Measurements from ENCODE around the gene ENTR1. TPM values are rescaled to one million over a fixed set of nuclear protein-coding genes. Genes with fewer than 3 reads are reported as not detected.
A peak's percentile ranks its signal among the peaks of the same experiment; 100 is the strongest.

The ENTR1 gene
- total RNA-seq, 1 donor from 2014 or later: 34.9 TPM

DNA sequence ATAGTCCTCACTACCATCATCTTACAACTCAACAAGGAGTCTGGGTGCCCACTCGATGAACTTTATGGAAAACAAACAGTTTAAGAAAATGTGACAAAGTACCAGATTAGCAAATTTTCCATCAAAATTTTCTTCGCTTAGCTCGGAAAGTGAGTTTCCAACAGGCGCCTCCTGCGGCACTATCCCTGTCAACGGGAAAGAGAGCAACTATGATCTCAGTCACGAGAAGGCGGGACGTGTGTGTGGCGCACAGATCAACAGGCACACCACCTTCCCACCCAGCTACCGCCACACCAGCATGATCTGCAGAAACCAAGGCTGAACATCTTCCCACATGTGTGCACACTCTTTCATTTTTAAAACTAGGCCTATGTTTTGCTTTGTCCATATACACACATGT lies 42.9 kb upstream of the ENTR1 start:
- peaks cover 30% of the 10 kb centered on the region for H3K36me3 Mint-ChIP-seq
- Histone ChIP-seq H3K4me2 (no peak overlapping the region), H3K9ac (no peak overlapping the region), H4K20me1 (ENCODE audit: low read depth) (peaks cover 10% of the 10 kb centered on the region), H3K27me3 (no peaks in the 10 kb centered on the region), H3K36me3 (no peaks in the 10 kb centered on the region), H3K4me1 (no peaks in the 10 kb centered on the region), H3K4me3 (no peak overlapping the region), H3K9me3 (ENCODE audit: low read depth) (no peaks in the 10 kb centered on the region), H2AFZ (replicated peaks) (no peak overlapping the region), H3K79me2 (ENCODE audit: low read depth) (no peaks in the 10 kb centered on the region), H3F3A (ENCODE audit: low read depth) (no peaks in the 10 kb centered on the region), H3K27ac (no peak overlapping the region)
- peak overlapping the region; percentile 70 for H3K27ac Mint-ChIP-seq
- no peak for DNase-seq (ENCODE audit: low spot score)
- TF ChIP-seq EZH2phosphoT487 (IDR thresholded peaks at IDR 0.05): no peak
- TF ChIP-seq, protein P1, sequence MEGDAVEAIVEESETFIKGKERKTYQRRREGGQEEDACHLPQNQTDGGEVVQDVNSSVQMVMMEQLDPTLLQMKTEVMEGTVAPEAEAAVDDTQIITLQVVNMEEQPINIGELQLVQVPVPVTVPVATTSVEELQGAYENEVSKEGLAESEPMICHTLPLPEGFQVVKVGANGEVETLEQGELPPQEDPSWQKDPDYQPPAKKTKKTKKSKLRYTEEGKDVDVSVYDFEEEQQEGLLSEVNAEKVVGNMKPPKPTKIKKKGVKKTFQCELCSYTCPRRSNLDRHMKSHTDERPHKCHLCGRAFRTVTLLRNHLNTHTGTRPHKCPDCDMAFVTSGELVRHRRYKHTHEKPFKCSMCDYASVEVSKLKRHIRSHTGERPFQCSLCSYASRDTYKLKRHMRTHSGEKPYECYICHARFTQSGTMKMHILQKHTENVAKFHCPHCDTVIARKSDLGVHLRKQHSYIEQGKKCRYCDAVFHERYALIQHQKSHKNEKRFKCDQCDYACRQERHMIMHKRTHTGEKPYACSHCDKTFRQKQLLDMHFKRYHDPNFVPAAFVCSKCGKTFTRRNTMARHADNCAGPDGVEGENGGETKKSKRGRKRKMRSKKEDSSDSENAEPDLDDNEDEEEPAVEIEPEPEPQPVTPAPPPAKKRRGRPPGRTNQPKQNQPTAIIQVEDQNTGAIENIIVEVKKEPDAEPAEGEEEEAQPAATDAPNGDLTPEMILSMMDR (IDR thresholded peaks at IDR 0.05): no peak
- TF ChIP-seq EZH2 (IDR thresholded peaks at IDR 0.05): no peak
- H3K9me3 Mint-ChIP-seq: no peaks in the 10 kb centered on the region
- no peaks in the 10 kb centered on the region for H3K4me1 Mint-ChIP-seq
- peaks cover 7% of the 10 kb centered on the region for H3K27me3 Mint-ChIP-seq (ENCODE audit: insufficient read depth, low read depth)
- no peak overlapping the region for H3K4me3 Mint-ChIP-seq

DNA sequence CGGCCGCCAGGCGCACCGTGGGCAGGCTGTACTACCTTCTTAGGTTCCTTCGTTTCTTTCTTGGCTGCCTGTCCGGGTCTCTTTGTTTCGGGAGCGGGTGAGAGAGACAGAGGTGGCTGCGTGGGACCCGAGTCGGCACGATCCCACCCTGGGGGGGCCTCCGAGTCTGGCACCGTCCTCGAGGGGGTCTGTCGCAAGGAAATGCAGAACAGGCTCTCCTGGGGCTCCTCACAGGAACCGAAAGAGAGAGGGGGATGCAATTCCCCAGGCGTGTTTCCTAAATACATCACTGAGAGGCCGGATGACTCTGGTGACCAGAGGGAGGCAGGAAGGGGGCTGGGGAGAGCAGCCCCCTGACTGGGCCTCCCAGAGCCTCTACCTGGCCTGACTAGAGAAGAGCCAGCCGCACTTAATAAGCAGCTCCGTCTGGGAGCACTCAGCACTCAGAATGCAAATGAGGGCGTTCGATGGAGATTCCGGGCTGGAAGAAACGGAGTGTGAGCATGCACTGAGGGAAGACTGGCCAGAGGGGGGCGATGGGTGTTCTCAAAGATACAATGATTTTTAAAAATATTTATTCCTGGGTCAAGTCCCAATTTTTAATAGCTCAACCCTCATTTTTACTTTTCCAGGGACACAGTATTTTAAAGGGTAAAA lies 40.9 kb upstream of the ENTR1 start:
- DNase-seq (ENCODE audit: low spot score): no peak
- Histone ChIP-seq H3K9me3 (ENCODE audit: low read depth) (no peaks in the 10 kb centered on the region), H3F3A (ENCODE audit: low read depth) (no peaks in the 10 kb centered on the region), H3K4me1 (no peaks in the 10 kb centered on the region), H3K36me3 (no peaks in the 10 kb centered on the region), H3K27me3 (no peaks in the 10 kb centered on the region), H3K4me2 (no peak overlapping the region), H3K79me2 (ENCODE audit: low read depth) (no peaks in the 10 kb centered on the region), H3K4me3 (no peak overlapping the region), H2AFZ (replicated peaks) (no peak overlapping the region), H3K9ac (no peak overlapping the region), H4K20me1 (ENCODE audit: low read depth) (peaks cover 8% of the 10 kb centered on the region), H3K27ac (no peak overlapping the region)
- no peaks in the 10 kb centered on the region for H3K9me3 Mint-ChIP-seq
- H3K27ac Mint-ChIP-seq: no peak overlapping the region
- H3K4me1 Mint-ChIP-seq: no peaks in the 10 kb centered on the region
- H3K36me3 Mint-ChIP-seq: peaks cover 41% of the 10 kb centered on the region
- TF ChIP-seq EZH2 (IDR thresholded peaks at IDR 0.05): no peak
- TF ChIP-seq, protein P1 (IDR thresholded peaks at IDR 0.05): no peak
- no peak for TF ChIP-seq EZH2phosphoT487 (IDR thresholded peaks at IDR 0.05)
- peaks cover 4% of the 10 kb centered on the region for H3K27me3 Mint-ChIP-seq (ENCODE audit: insufficient read depth, low read depth)
- no peak overlapping the region for H3K4me3 Mint-ChIP-seq

DNA sequence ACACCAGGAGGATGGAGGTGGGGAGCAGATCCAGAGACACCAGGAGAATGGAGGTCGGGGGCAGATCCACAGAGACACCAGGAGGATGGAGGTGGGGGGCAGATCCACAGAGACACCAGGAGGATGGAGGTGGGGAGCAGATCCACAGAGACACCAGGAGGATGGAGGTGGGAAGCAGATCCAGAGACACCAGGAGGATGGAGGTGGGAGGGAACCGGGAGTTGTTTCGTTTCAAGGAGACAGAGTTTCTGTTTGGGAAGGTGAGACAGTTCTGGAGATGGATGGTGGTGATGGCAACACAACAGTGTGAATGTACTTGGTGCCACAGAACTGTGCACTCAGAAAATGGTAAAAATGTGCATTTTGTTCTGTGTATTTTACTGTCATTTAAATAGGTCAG lies 38.2 kb upstream of the ENTR1 start:
- no peaks in the 10 kb centered on the region for H3K4me1 ChIP-seq
- H3K4me3 ChIP-seq: no peak overlapping the region
- H3K36me3 ChIP-seq: no peaks in the 10 kb centered on the region
- H3K9me3 ChIP-seq (ENCODE audit: low read depth): no peaks in the 10 kb centered on the region
- H3K9ac ChIP-seq: no peak overlapping the region
- Mint-ChIP-seq H3K4me1 (no peaks in the 10 kb centered on the region), H3K9me3 (no peaks in the 10 kb centered on the region), H3K27me3 (ENCODE audit: insufficient read depth, low read depth) (no peaks in the 10 kb centered on the region), H3K27ac (no peak overlapping the region), H3K4me3 (no peak overlapping the region), H3K36me3 (peaks cover 33% of the 10 kb centered on the region)
- no peak for TF ChIP-seq EZH2 (IDR thresholded peaks at IDR 0.05)
- TF ChIP-seq, protein P1 (IDR thresholded peaks at IDR 0.05): no peak
- no peak for TF ChIP-seq EZH2phosphoT487 (IDR thresholded peaks at IDR 0.05)
- DNase-seq (ENCODE audit: low spot score): no peak
- no peaks in the 10 kb centered on the region for H3K79me2 ChIP-seq (ENCODE audit: low read depth)
- no peak overlapping the region for H3K4me2 ChIP-seq
- peaks cover 8% of the 10 kb centered on the region for H4K20me1 ChIP-seq (ENCODE audit: low read depth)
- H3K27me3 ChIP-seq: no peaks in the 10 kb centered on the region
- no peaks in the 10 kb centered on the region for H3F3A ChIP-seq (ENCODE audit: low read depth)
- no peak overlapping the region for H3K27ac ChIP-seq
- H2AFZ ChIP-seq (replicated peaks): no peak overlapping the region
